Measurements from ENCODE around the gene ABCA7. TPM values are rescaled to one million over a fixed set of nuclear protein-coding genes. Genes with fewer than 3 reads are reported as not detected.
A peak's percentile ranks its signal among the peaks of the same experiment; 100 is the strongest.

The ABCA7 gene
- total RNA-seq, 3 donors from 2014 or later (not counting 1 experiment from before 2014, with no cell fraction given): 73.3 to 149 (median 121) TPM

DNA sequence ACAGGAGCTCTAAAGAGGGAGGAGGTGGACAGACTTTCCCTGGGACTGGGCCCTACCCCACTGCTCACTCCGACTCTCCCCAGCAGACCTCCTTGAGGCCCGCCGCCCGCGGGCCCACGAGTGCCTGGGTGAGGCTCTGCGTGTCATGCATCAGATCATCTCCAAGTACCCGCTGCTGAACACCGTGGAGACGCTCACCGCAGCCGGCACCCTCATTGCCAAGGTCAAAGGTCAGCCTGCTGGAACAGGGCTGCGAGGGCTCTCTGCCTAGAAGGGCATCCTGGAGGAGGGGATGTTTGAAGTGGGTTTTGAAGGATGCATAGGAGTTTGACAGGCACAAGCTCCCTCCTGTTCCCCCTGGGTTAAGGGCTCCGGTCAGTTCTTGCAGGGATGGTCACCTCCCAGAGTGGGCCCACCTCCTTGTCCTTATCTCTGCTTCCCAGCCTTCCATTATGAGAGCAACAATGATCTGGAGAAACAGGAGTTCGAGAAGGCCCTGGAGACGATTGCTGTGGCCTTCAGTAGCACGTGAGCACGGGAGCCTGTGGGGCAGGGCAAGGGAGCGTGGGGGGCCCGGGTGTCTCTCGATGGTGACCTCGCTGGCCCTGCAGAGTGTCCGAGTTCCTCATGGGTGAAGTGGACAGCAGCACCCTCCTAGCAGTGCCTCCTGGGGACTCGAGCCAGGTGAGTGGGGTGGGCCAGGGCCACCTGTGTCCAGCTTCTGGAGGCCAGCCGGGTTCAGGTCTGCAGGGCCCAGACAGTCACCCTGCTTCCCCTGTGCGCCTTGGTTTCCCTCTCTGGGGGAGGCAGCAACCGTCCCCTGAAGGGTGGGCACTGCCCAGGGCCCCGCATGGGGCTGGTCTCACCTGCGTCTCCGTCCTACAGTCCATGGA is 33.4 kb downstream of the ABCA7 start:
- H3K9me3 Mint-ChIP-seq: no peaks in the 10 kb centered on the region
- H3K36me3 Mint-ChIP-seq: peaks cover 7% of the 10 kb centered on the region
- Histone ChIP-seq H3K36me3 (ENCODE audit: control insufficient read depth, insufficient read depth, low read length) (peaks cover 72% of the 10 kb centered on the region), H3K9me3 (ENCODE audit: control insufficient read depth, insufficient read depth, low read length) (no peaks in the 10 kb centered on the region), H3K4me1 (ENCODE audit: control insufficient read depth, insufficient read depth, low read length) (peaks cover 94% of the 10 kb centered on the region), H3K27ac (ENCODE audit: low read length) (no peak overlapping the region), H3K4me3 (ENCODE audit: low read length) (no peak overlapping the region), H3K27me3 (ENCODE audit: control insufficient read depth, insufficient read depth, low read length) (no peaks in the 10 kb centered on the region)
- peak overlapping the region; percentile 73 to 91 for H3K27ac Mint-ChIP-seq
- DNase-seq (peak in 1 of 2 donors; percentile 48), ATAC-seq (no peak)
- peaks cover 42 to 51% of the 10 kb centered on the region in 2 donors for H3K4me1 Mint-ChIP-seq
- intact Hi-C loops (cut with micrococcal nuclease): no loop called here
- TF ChIP-seq CTCF (IDR thresholded peaks at IDR 0.05): no peak
- peak overlapping the region; percentile 47 for H3K4me3 Mint-ChIP-seq
- WGBS (ENCODE audit: insufficient coverage): 92% methylated on average over 30 of the region's 30 CpGs
- no peaks in the 10 kb centered on the region for H3K27me3 Mint-ChIP-seq (ENCODE audit: low read depth in 2 of 2)

DNA sequence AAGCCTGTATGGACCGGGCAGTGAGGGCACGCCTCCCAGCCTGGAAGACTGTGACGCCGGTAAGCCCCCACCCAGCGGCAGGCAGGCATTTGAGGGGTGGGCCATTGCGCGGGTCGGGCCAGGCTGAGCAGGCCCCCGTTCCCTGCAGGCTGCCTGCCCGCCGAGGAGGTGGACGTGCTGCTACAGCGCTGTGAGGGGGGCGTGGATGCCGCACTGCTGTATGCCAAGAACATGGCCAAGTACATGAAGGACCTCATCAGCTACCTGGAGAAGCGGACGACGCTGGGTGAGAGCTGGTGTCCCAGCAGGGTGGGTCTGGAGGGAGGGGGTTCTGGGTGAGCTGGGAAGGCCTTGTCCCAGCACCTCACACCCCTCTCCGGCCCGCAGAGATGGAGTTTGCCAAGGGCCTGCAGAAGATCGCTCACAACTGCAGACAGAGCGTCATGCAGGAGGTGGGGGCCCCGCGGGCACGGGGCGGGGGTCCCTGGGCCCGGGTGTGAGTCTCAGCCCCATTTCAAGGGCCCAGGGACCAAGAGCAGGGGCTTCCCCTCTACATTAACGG is 34.1 kb downstream of the ABCA7 start:
- H3K4me1 Mint-ChIP-seq: peaks cover 35 to 43% of the 10 kb centered on the region in 2 donors
- peaks cover 70% of the 10 kb centered on the region for H3K36me3 ChIP-seq (ENCODE audit: control insufficient read depth, insufficient read depth, low read length)

DNA sequence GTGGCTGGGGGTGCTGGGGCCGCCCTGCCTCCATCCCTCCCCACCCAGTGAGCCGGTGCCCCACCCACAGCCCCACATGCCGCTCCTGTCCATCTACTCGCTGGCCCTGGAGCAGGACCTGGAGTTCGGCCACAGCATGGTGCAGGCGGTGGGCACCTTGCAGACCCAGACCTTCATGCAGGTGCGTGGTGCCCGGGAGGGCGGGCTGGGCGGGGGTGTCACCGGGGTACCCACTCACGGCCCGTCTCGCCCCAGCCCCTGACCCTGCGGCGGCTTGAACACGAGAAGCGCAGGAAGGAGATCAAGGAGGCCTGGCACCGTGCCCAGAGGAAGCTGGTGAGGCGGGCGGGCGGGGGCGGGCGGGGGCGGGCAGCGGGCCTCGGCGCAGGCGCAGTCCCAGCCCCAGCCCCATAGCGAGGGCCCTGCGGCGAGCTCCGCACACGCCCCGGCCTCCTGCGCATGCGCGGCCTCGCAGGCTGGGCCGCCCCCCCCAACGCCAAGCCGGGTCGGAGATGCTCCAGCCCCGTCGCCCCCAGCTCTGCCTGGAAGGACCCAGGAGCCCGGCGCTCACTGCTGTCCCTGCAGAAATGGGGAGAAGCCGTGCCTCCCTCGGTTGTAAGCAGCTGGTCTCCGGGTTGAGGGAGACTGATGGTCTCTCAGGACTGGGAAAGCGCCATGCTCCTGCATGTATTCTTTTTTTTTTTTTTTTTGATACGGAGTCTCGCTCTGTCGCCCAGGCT is 34.8 kb downstream of the ABCA7 start:
- Histone ChIP-seq H3K36me3 (ENCODE audit: control insufficient read depth, insufficient read depth, low read length) (peaks cover 71% of the 10 kb centered on the region), H3K4me1 (ENCODE audit: control insufficient read depth, insufficient read depth, low read length) (peaks cover 93% of the 10 kb centered on the region), H3K27ac (ENCODE audit: low read length) (peak overlapping the region; percentile 52), H3K27me3 (ENCODE audit: control insufficient read depth, insufficient read depth, low read length) (no peaks in the 10 kb centered on the region), H3K4me3 (ENCODE audit: low read length) (no peak overlapping the region), H3K9me3 (ENCODE audit: control insufficient read depth, insufficient read depth, low read length) (no peaks in the 10 kb centered on the region)
- Mint-ChIP-seq H3K27me3 (ENCODE audit: low read depth in 2 of 2) (no peaks in the 10 kb centered on the region), H3K27ac (peak overlapping the region; percentile 93 to 95), H3K36me3 (peaks cover 7% of the 10 kb centered on the region), H3K4me1 (peaks cover 30 to 38% of the 10 kb centered on the region in 2 donors), H3K9me3 (no peaks in the 10 kb centered on the region), H3K4me3 (peak overlapping the region; percentile 84)
- peak; percentile 84 to 99 for DNase-seq
- ATAC-seq: peak; percentile 42 to 72 (median 59)
- intact Hi-C loops (cut with micrococcal nuclease): no loop called here
- no peak for TF ChIP-seq CTCF (IDR thresholded peaks at IDR 0.05)
- WGBS (ENCODE audit: insufficient coverage): 4% methylated on average over 53 of the region's 54 CpGs

More for the DNA sequence above, 34.1 kb downstream of the ABCA7 start:
- no peak for ATAC-seq
- no peak for TF ChIP-seq CTCF (IDR thresholded peaks at IDR 0.05)
- H3K36me3 Mint-ChIP-seq: peaks cover 7% of the 10 kb centered on the region
- no peaks in the 10 kb centered on the region for H3K27me3 ChIP-seq (ENCODE audit: control insufficient read depth, insufficient read depth, low read length)
- peak overlapping the region; percentile 52 for H3K27ac ChIP-seq (ENCODE audit: low read length)
- DNase-seq: no peak
- H3K27me3 Mint-ChIP-seq (ENCODE audit: low read depth in 2 of 2): no peaks in the 10 kb centered on the region
- WGBS (ENCODE audit: insufficient coverage): 64% methylated on average over 26 of the region's 28 CpGs
- no peaks in the 10 kb centered on the region for H3K9me3 ChIP-seq (ENCODE audit: control insufficient read depth, insufficient read depth, low read length)
- H3K4me3 Mint-ChIP-seq: peak overlapping the region; percentile 49
- no peak overlapping the region for H3K4me3 ChIP-seq (ENCODE audit: low read length)
- peaks cover 93% of the 10 kb centered on the region for H3K4me1 ChIP-seq (ENCODE audit: control insufficient read depth, insufficient read depth, low read length)
- intact Hi-C loops (cut with micrococcal nuclease): no loop called here
- H3K27ac Mint-ChIP-seq: peak overlapping the region; percentile 73 to 91
- H3K9me3 Mint-ChIP-seq: no peaks in the 10 kb centered on the region
